SK-N-SH (cell line): Measurements from ENCODE around the gene UBE2A. TPM values are rescaled to one million over a fixed set of nuclear protein-coding genes. Genes with fewer than 3 reads are reported as not detected.

Experiments
- CTCF ChIA-PET: fragments of 300-600, 350-600 bp; formaldehyde crosslinking; extraction: SDS; loops from one replicate; lab custom pipeline; 2021; lab: Yijun Ruan, JAX
- POLR2A ChIA-PET: fragments of 350-600 bp; sonication (Branson Sonifier 250); formaldehyde crosslinking; extraction: SDS; loops from one replicate; lab custom pipeline; 2020; ENCODE audit warnings: antibody characterized with exemption, inconsistent platforms; lab: Yijun Ruan, JAX
- DNase-seq: peaks from one replicate; pipeline ENCODE4 v3.0.0; 2012
- H2AFZ ChIP-seq: fragments of 200-600 bp; sonication (generic); 2 replicates; pipeline ENCODE4 v1.8.1; 2016; ENCODE audit warnings: antibody characterized with exemption, mild to moderate bottlenecking, low read depth
- H3F3A ChIP-seq: fragments of 200-600 bp; sonication (generic); replicated peaks from 2 replicates; pipeline ENCODE3; 2016; ENCODE audit warnings: antibody characterized with exemption, mild to moderate bottlenecking; ENCODE audit not compliant: insufficient read depth
- H3K27ac ChIP-seq, 2 experiments: fragments of 200-500 bp in 1 of 2; fragments of 200-600 bp in 1 of 2; sonication (Bioruptor generic) in 1 of 2; sonication (generic), shearing (Covaris generic) in 1 of 2; 2 replicates each; pipeline versions ENCODE4 v1.5.1 to v1.6.1; 2014 to 2016; ENCODE audit warnings: low read depth in 2 of 2, inconsistent platforms in 1 of 2, low read length in 1 of 2, mild to moderate bottlenecking in 1 of 2, mixed read lengths in 1 of 2
- H3K27me3 ChIP-seq: fragments of 200-600 bp; sonication (generic), shearing (Covaris generic); 2 replicates; pipeline ENCODE4 v1.6.1; 2016; ENCODE audit warnings: mixed run types; ENCODE audit not compliant: insufficient read depth
- H3K36me3 ChIP-seq, 2 experiments: fragments of 200-500 bp in 1 of 2; fragments of 200-600 bp in 1 of 2; sonication (Bioruptor generic) in 1 of 2; sonication (generic) in 1 of 2; replicated peaks in 1 of 2; 2 replicates each; pipeline versions ENCODE3 to v1.5.1; 2014 to 2016; ENCODE audit warnings: low read length in 1 of 2, mild to moderate bottlenecking in 1 of 2; ENCODE audit not compliant: insufficient read depth in 2 of 2, control insufficient read depth in 1 of 2
- H3K4me1 ChIP-seq, 2 experiments: fragments of 200-500 bp in 1 of 2; fragments of 200-600 bp in 1 of 2; sonication (Bioruptor generic) in 1 of 2; sonication (generic), shearing (Covaris generic) in 1 of 2; 2 replicates each; pipeline versions ENCODE4 v1.5.1 to v1.6.1; 2014 to 2016; ENCODE audit warnings: low read depth in 1 of 2, low read length in 1 of 2, mixed run types in 1 of 2; ENCODE audit not compliant: insufficient read depth in 2 of 2, control insufficient read depth in 1 of 2
- H3K4me2 ChIP-seq: fragments of 200-600 bp; sonication (generic), shearing (Covaris generic); 2 replicates; pipeline ENCODE4 v1.6.1; 2017; ENCODE audit warnings: mixed run types
- H3K4me3 ChIP-seq, 2 experiments: fragments of 200-500 bp in 1 of 2; fragments of 200-600 bp in 1 of 2; sonication (Bioruptor generic) in 1 of 2; sonication (generic), shearing (Covaris generic) in 1 of 2; 2 replicates each; pipeline versions ENCODE4 v1.5.1 to v1.8.1; 2014 to 2016; ENCODE audit warnings: low read depth in 2 of 2, inconsistent platforms in 1 of 2, low read length in 1 of 2, mild to moderate bottlenecking in 1 of 2, mixed read lengths in 1 of 2, moderate library complexity in 1 of 2
- H3K79me2 ChIP-seq: fragments of 200-600 bp; sonication (generic); 2 replicates; pipeline ENCODE4 v1.8.1; 2017; ENCODE audit warnings: mild to moderate bottlenecking; ENCODE audit not compliant: insufficient read depth
- H3K9ac ChIP-seq: fragments of 200-600 bp; sonication (generic); 2 replicates; pipeline ENCODE4 v1.6.1; 2017; ENCODE audit warnings: mixed run types
- H3K9me2 ChIP-seq: fragments of 200-600 bp; sonication (generic); 2 replicates; pipeline ENCODE4 v1.6.1; 2017; ENCODE audit warnings: mixed run types
- H3K9me3 ChIP-seq: fragments of 200-600 bp; sonication (generic); 2 replicates; pipeline ENCODE4 v1.6.1; 2017; ENCODE audit warnings: mixed run types, mild to moderate bottlenecking, moderate library complexity
- H4K20me1 ChIP-seq: fragments of 200-600 bp; sonication (generic); 2 replicates; pipeline ENCODE4 v1.6.1; 2017; ENCODE audit warnings: mild to moderate bottlenecking, mixed run types; ENCODE audit not compliant: insufficient read depth
- CHD2 ChIP-seq: fragments of 150-350 bp; IDR thresholded peaks from 2 replicates; pipeline ENCODE4 v1.6.1; 2018; ENCODE audit warnings: low read length; ENCODE audit not compliant: partially characterized antibody
- EZH2phosphoT487 ChIP-seq: fragments of 200-600 bp; sonication (generic); IDR thresholded peaks from 2 replicates; pipeline ENCODE4 v1.6.1; 2017; ENCODE audit warnings: low read depth, mixed run types, mild to moderate bottlenecking, antibody characterized with exemption, moderate library complexity, borderline replicate concordance
- FOSL2 ChIP-seq: IDR thresholded peaks from 2 replicates; pipeline ENCODE4 v1.4.0; 2012; ENCODE audit warnings: low read depth, mild to moderate bottlenecking, moderate library complexity, borderline replicate concordance
- FOXJ3 ChIP-seq: sonication (generic); formaldehyde crosslinking; IDR thresholded peaks from 2 replicates; pipeline ENCODE4 v1.5.1; 2020; ENCODE audit warnings: mild to moderate bottlenecking, missing genetic modification reagents
- JUND ChIP-seq: IDR thresholded peaks from 2 replicates; pipeline ENCODE4 v1.4.0; 2012
- MEF2A ChIP-seq: IDR thresholded peaks from 2 replicates; pipeline ENCODE4 v1.4.0; 2012; ENCODE audit warnings: low read depth, borderline replicate concordance
- MXI1 ChIP-seq: IDR thresholded peaks from 2 replicates; pipeline ENCODE4 v1.6.1; 2012; ENCODE audit warnings: mild to moderate bottlenecking, low read depth, low read length, improper control_type of control experiment
- NRF1 ChIP-seq: IDR thresholded peaks from 2 replicates; pipeline ENCODE4 v1.6.1; 2012; ENCODE audit warnings: low read depth, mild to moderate bottlenecking, low read length
- POLR2AphosphoS5 ChIP-seq: IDR thresholded peaks from 2 replicates; pipeline ENCODE4 v1.6.1; 2012; ENCODE audit warnings: low read depth, low read length
- RFX5 ChIP-seq: IDR thresholded peaks from 2 replicates; pipeline ENCODE4 v1.6.1; 2012; ENCODE audit warnings: mild to moderate bottlenecking, improper control_type of control experiment, low read length
- TAF1 ChIP-seq: IDR thresholded peaks from 2 replicates; pipeline ENCODE4 v1.6.1; 2012; ENCODE audit warnings: low read depth, mild to moderate bottlenecking, low read length, moderate library complexity, borderline replicate concordance
- TCF12 ChIP-seq: IDR thresholded peaks from 2 replicates; pipeline ENCODE4 v1.4.0; 2012
- USF1 ChIP-seq: IDR thresholded peaks from 2 replicates; pipeline ENCODE4 v1.4.0; 2012; ENCODE audit warnings: low read depth, borderline replicate concordance
- USF2 ChIP-seq: fragments of 150-350 bp; IDR thresholded peaks from 2 replicates; pipeline ENCODE4 v1.6.1; 2017; ENCODE audit warnings: antibody characterized with exemption, low read length, low read depth, borderline replicate concordance
- WGBS: methylation state at CpG from one replicate; pipeline ENCODE4 v1.1.6; 2017; ENCODE audit warnings: low lambda C conversion rate; 5-methylcytosine and 5-hydroxymethylcytosine counted together
- polyA plus RNA-seq, 3 experiments: library from polyadenylated mRNA; depleted of rRNA; stranded (reverse); fragments of >200 nt; gene quantifications; 2 replicates each; pipeline ENCODE4 v1.2.3, GENCODE V29; 2012

Gene UBE2A
- polyA plus RNA-seq, 1 of the 3 experiments (the other 2 are of a cell fraction), result 38.4 TPM

- Histone ChIP-seq H3K4me2 (no peak overlapping the region), H4K20me1 (no peaks in the 10 kb centered on the region), H3K9me3 (no peaks in the 10 kb centered on the region), H3K27ac (no peak overlapping the region), H3K79me2 (no peaks in the 10 kb centered on the region), H3K4me3 (no peak overlapping the region), H3K4me1 (no peaks in the 10 kb centered on the region), H3K27me3 (peaks cover 4% of the 10 kb centered on the region; the same call in 1 of the 2 replicates), H2AFZ (no peak overlapping the region), H3F3A (no peaks in the 10 kb centered on the region), H3K9ac (no peak overlapping the region), H3K36me3 (no peaks in the 10 kb centered on the region), H3K9me2 (no peaks in the 10 kb centered on the region)
- ChIA-PET CTCF (interaction anchor here (2.1 to 2.8 kb wide), 2 partner anchors 8 to 112 kb away, joined by 7 to 17 read pairs; no protein-coding TSS in a partner anchor), POLR2A (interaction anchor here (0.6 kb wide), 2 partner anchors 10 to 11 kb away, joined by 3 read pairs; no protein-coding TSS in a partner anchor)
- WGBS, result 54% methylated on average over 15 of the region's 15 CpGs
- no peak for TF ChIP-seq CHD2
- no peak for TF ChIP-seq TCF12
- no peak for TF ChIP-seq NRF1
- TF ChIP-seq JUND, result no peak
- TF ChIP-seq TAF1, result no peak
- no peak for TF ChIP-seq MEF2A
- TF ChIP-seq USF2, result no peak
- TF ChIP-seq USF1, result no peak
- no peak for TF ChIP-seq FOXJ3 (CRISPR knock-in tag)
- no peak for DNase-seq
Observed at GRCh38 chrX:119617517-119618164, 43.3 kb downstream of the UBE2A start.

- H3K9me2 ChIP-seq, result no peaks in the 10 kb centered on the region
- ChIA-PET CTCF (interaction anchor here (2.8 kb wide), 1 partner anchor 9 kb away, joined by 17 read pairs; no protein-coding TSS in a partner anchor), POLR2A (no interaction called here)
- no peaks in the 10 kb centered on the region for H3K4me1 ChIP-seq
- TF ChIP-seq POLR2AphosphoS5 (no peak), EZH2phosphoT487 (no peak), MXI1 (no peak), RFX5 (no peak), CHD2 (no peak), FOSL2 (no peak)
- TF ChIP-seq, all 33 proteins: peak for 0
- H4K20me1 ChIP-seq, result no peaks in the 10 kb centered on the region
- 62% methylated on average over 4 of the region's 5 CpGs for WGBS
- no peaks in the 10 kb centered on the region for H3K9me3 ChIP-seq
- no peak for DNase-seq
- H3F3A ChIP-seq, result no peaks in the 10 kb centered on the region
- H3K79me2 ChIP-seq, result no peaks in the 10 kb centered on the region
- no peak overlapping the region for H3K9ac ChIP-seq
- no peak overlapping the region for H3K4me2 ChIP-seq
- no peak overlapping the region for H3K4me3 ChIP-seq
- peaks cover 4% of the 10 kb centered on the region; the same call in 1 of the 2 replicates for H3K27me3 ChIP-seq
- H3K36me3 ChIP-seq, result no peaks in the 10 kb centered on the region
- H3K27ac ChIP-seq, result no peak overlapping the region
- H2AFZ ChIP-seq, result no peak overlapping the region
Observed at GRCh38 chrX:119618439-119618838, 44.1 kb downstream of the UBE2A start.
